MM.1S (cell line): ENCODE data around the gene EIPR1.
"Not testable (repeated sequence)": the region's sequence is repeated elsewhere in the genome, so short reads cannot be mapped to it uniquely, and the experiment has no call there.

Source experiments
- EZH2 ChIP-seq: fragments of 300-600 bp; sonication (generic); optimal IDR thresholded peaks from 2 replicates; pipeline ENCODE3; 2017; ENCODE audit warnings: low read depth, mild to moderate bottlenecking, antibody characterized with exemption, low read length, mixed read lengths
- TF ChIP-seq, protein P1 (sequence below): fragments of 300-600 bp; sonication (generic); IDR thresholded peaks from 2 replicates; pipeline ENCODE4 v1.5.1; 2016; ENCODE audit warnings: antibody characterized with exemption, low read length, mixed read lengths

DNA sequence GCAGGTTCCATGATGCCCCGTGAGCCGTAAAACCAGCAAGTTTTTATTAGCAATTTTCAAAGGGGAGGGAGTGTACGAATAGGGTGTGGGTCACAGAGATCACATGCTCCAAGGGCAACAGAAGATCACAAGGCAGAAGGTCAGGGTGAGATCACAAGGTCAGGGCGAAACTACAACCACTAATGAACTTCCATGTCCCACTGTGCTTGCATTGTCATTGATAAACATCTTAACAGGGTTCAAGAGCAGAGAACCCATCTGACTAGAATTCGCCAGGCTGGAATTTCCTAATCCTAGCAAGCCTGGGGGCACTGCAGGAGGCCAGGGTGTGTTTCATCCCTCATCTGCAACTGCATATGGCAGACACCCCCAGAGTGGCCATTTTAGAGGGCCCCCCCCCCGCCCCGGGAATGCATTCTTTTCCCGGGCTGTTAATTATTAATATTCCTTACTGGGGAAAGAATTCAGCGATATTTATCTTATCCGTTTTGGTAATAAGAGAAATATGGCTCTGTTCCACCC is 178.9 kb downstream of the EIPR1 start:
- TF ChIP-seq, protein P1, sequence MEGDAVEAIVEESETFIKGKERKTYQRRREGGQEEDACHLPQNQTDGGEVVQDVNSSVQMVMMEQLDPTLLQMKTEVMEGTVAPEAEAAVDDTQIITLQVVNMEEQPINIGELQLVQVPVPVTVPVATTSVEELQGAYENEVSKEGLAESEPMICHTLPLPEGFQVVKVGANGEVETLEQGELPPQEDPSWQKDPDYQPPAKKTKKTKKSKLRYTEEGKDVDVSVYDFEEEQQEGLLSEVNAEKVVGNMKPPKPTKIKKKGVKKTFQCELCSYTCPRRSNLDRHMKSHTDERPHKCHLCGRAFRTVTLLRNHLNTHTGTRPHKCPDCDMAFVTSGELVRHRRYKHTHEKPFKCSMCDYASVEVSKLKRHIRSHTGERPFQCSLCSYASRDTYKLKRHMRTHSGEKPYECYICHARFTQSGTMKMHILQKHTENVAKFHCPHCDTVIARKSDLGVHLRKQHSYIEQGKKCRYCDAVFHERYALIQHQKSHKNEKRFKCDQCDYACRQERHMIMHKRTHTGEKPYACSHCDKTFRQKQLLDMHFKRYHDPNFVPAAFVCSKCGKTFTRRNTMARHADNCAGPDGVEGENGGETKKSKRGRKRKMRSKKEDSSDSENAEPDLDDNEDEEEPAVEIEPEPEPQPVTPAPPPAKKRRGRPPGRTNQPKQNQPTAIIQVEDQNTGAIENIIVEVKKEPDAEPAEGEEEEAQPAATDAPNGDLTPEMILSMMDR, result not testable (repeated sequence)
- not testable (repeated sequence) for TF ChIP-seq EZH2
